Neural cell (in vitro differentiated cells): ENCODE measurements around the gene SPP2.

Experiments used
- CTCF ChIP-seq: fragments of 450-650 bp; IDR thresholded peaks from 2 replicates; pipeline ENCODE4 v1.5.1; 2014; ENCODE audit warnings: antibody characterized with exemption, mild to moderate bottlenecking, moderate library complexity; ENCODE audit not compliant: poor library complexity, severe bottlenecking
- EP300 ChIP-seq: fragments of 450-650 bp; conservative IDR thresholded peaks from 2 replicates; pipeline ENCODE4 v1.6.1; 2014; ENCODE audit warnings: antibody characterized with exemption, mild to moderate bottlenecking, moderate library complexity; ENCODE audit not compliant: poor library complexity, severe bottlenecking
- EZH2 ChIP-seq: fragments of 200-600, 300-800 bp; shearing (Covaris generic), sonication (generic); IDR thresholded peaks from 2 replicates; pipeline ENCODE4 v1.6.1; 2014; ENCODE audit warnings: antibody characterized with exemption, low read length, borderline replicate concordance, mild to moderate bottlenecking; ENCODE audit not compliant: insufficient read depth, poor library complexity, severe bottlenecking
- MXI1 ChIP-seq: fragments of 450-650 bp; conservative IDR thresholded peaks from 2 replicates; pipeline ENCODE4 v1.6.1; 2014; ENCODE audit warnings: antibody characterized with exemption, mild to moderate bottlenecking; ENCODE audit not compliant: poor library complexity, severe bottlenecking
- POLR2AphosphoS5 ChIP-seq: IDR thresholded peaks from 2 replicates; pipeline ENCODE4 v1.6.1; 2012
- RAD21 ChIP-seq: fragments of 450-650 bp; conservative IDR thresholded peaks from 2 replicates; pipeline ENCODE4 v1.6.1; 2014; ENCODE audit warnings: antibody characterized with exemption, mild to moderate bottlenecking, moderate library complexity
- REST ChIP-seq: IDR thresholded peaks from 2 replicates; pipeline ENCODE4 v1.6.1; 2012; ENCODE audit warnings: borderline replicate concordance
- SMC3 ChIP-seq: fragments of 450-650 bp; conservative IDR thresholded peaks from 2 replicates; pipeline ENCODE4 v1.6.1; 2014; ENCODE audit warnings: antibody characterized with exemption, mild to moderate bottlenecking, moderate library complexity; ENCODE audit not compliant: poor library complexity
- TAF1 ChIP-seq: IDR thresholded peaks from 2 replicates; pipeline ENCODE4 v1.6.1; 2012; ENCODE audit warnings: low read depth

- no peak for TF ChIP-seq CTCF
- no peak for TF ChIP-seq POLR2AphosphoS5
- TF ChIP-seq EP300, result no peak
- no peak for TF ChIP-seq SMC3
- no peak for TF ChIP-seq TAF1
- TF ChIP-seq RAD21, result no peak
- TF ChIP-seq REST, result no peak
- no peak for TF ChIP-seq EZH2
- TF ChIP-seq MXI1, result no peak
Measured at GRCh38 chr2:234051374-234052070, 1.0 kb downstream of the SPP2 start.
